Endothelial cell of umbilical vein (primary cell): ENCODE data around the gene BTBD17. TPM values are rescaled to one million over a fixed set of nuclear protein-coding genes. Genes with fewer than 3 reads are reported as not detected.

ENCODE experiments used
- BruUV-seq: library from RNA; stranded (reverse); fragments of 400-500 nt; replicated peaks from 2 replicates; lab custom pipeline; 2021; lab: Mats Ljungman, UMichigan
- CTCF ChIA-PET: fragments of 300-600, 350-600 bp; sonication (Branson Sonifier 250); formaldehyde crosslinking; loops from one replicate; lab custom pipeline; 2021; ENCODE audit warnings: antibody characterized with exemption, inconsistent platforms; lab: Charles Lee
- POLR2A ChIA-PET: fragments of 300-600, 350-600 bp; sonication (Branson Sonifier 250); formaldehyde crosslinking; loops from one replicate; lab custom pipeline; 2021; ENCODE audit warnings: antibody characterized with exemption, inconsistent platforms; lab: Charles Lee
- DNase-seq: peaks from one replicate; pipeline ENCODE4 v3.0.0-alpha.2; 2011; ENCODE audit warnings: low read depth, low spot score
- FAIRE-seq: peaks from 2 replicates; lab custom pipeline; 2011; peaks lifted over from hg19 to GRCh38; lab: Jason Lieb, UNC
- H2AFZ ChIP-seq: 2 replicates; pipeline ENCODE4 v1.6.0; 2012; ENCODE audit warnings: low read depth, low read length, control low read depth, inconsistent platforms
- H3K27ac ChIP-seq: 2 replicates; pipeline ENCODE4 v1.5.1; 2011; ENCODE audit warnings: low read depth, mild to moderate bottlenecking, control low read depth, low read length, moderate library complexity; ENCODE audit not compliant: insufficient read depth
- H3K27me3 ChIP-seq, 2 experiments: 2 replicates each; pipeline versions ENCODE4 v1.6.0 to v1.6.1; 2011; ENCODE audit warnings: low read length in 2 of 2, mixed read lengths in 1 of 2; ENCODE audit not compliant: control insufficient read depth in 2 of 2, insufficient read depth in 2 of 2
- H3K36me3 ChIP-seq, 2 experiments: 2 replicates in 1 of 2; 3 replicates in 1 of 2; pipeline ENCODE4 v1.5.1; 2011; ENCODE audit warnings: low read length in 2 of 2, mild to moderate bottlenecking in 1 of 2, moderate library complexity in 1 of 2; ENCODE audit not compliant: control insufficient read depth in 2 of 2, insufficient read depth in 2 of 2; ENCODE audit errors: extremely low read depth in 1 of 2
- H3K4me1 ChIP-seq: 3 replicates; pipeline ENCODE4 v1.5.1; 2011; ENCODE audit warnings: mild to moderate bottlenecking, low read length; ENCODE audit not compliant: control insufficient read depth, insufficient read depth; ENCODE audit errors: extremely low read depth
- H3K4me2 ChIP-seq: 2 replicates; pipeline ENCODE4 v1.6.1; 2011; ENCODE audit warnings: low read length, control low read depth, mixed read lengths; ENCODE audit not compliant: insufficient read depth
- H3K4me3 ChIP-seq, 3 experiments: fragments of 200-600 bp in 1 of 3; sonication (generic), shearing (Covaris generic) in 1 of 3; replicated peaks in 1 of 3; 2 replicates each; pipeline ENCODE4 v1.5.1; 2011 to 2016; ENCODE audit warnings: control low read depth in 3 of 3, low read length in 3 of 3, mild to moderate bottlenecking in 2 of 3, inconsistent platforms in 1 of 3, low read depth in 1 of 3, moderate library complexity in 1 of 3; ENCODE audit not compliant: insufficient read depth in 1 of 3
- H3K79me2 ChIP-seq: 2 replicates; pipeline ENCODE4 v1.6.0; 2012; ENCODE audit warnings: low read length, inconsistent platforms; ENCODE audit not compliant: control insufficient read depth, insufficient read depth
- H3K9ac ChIP-seq: replicated peaks from 2 replicates; pipeline ENCODE3; 2011; ENCODE audit warnings: low read length, control low read depth; ENCODE audit not compliant: insufficient read depth; ENCODE audit errors: extremely low read depth
- H3K9me1 ChIP-seq: replicated peaks from 3 replicates; pipeline ENCODE4 v1.6.0; 2011; ENCODE audit warnings: mild to moderate bottlenecking, low read length; ENCODE audit not compliant: control insufficient read depth, insufficient read depth; ENCODE audit errors: extremely low read depth
- H3K9me3 ChIP-seq: replicated peaks from 2 replicates; pipeline ENCODE4 v1.5.1; 2012; ENCODE audit warnings: low read length, inconsistent platforms; ENCODE audit not compliant: control insufficient read depth, insufficient read depth
- H4K20me1 ChIP-seq: replicated peaks from 2 replicates; pipeline ENCODE3; 2011; ENCODE audit warnings: mild to moderate bottlenecking, low read length; ENCODE audit not compliant: control insufficient read depth, insufficient read depth; ENCODE audit errors: extremely low read depth
- EZH2 ChIP-seq: IDR thresholded peaks from 2 replicates; pipeline ENCODE4 v1.6.1; 2012; ENCODE audit warnings: borderline replicate concordance, low read depth, mild to moderate bottlenecking, moderate library complexity, low read length, inconsistent platforms; ENCODE audit not compliant: severe bottlenecking
- FOS ChIP-seq: IDR thresholded peaks from 2 replicates; pipeline ENCODE4 v1.6.1; 2011; ENCODE audit warnings: mild to moderate bottlenecking, low read length, moderate library complexity, borderline replicate concordance; ENCODE audit not compliant: insufficient read depth
- GATA2 ChIP-seq: IDR thresholded peaks from 2 replicates; pipeline ENCODE4 v1.7.0; 2011; ENCODE audit warnings: low read depth, mild to moderate bottlenecking, moderate library complexity, mixed read lengths, low read length; ENCODE audit not compliant: insufficient read length, insufficient read depth
- JUN ChIP-seq: IDR thresholded peaks from 2 replicates; pipeline ENCODE4 v1.6.1; 2011; ENCODE audit warnings: borderline replicate concordance, low read depth; ENCODE audit not compliant: insufficient read length, insufficient read depth
- MYC ChIP-seq: IDR thresholded peaks from one replicate; pipeline ENCODE4 v1.6.1; 2011; ENCODE audit warnings: mild to moderate bottlenecking, low read depth, low read length
- POLR2A ChIP-seq: IDR thresholded peaks from 2 replicates; pipeline ENCODE4 v1.6.1; 2012; ENCODE audit warnings: low read depth, mild to moderate bottlenecking, control low read depth, low read length
- POLR2AphosphoS5 ChIP-seq: IDR thresholded peaks from 2 replicates; pipeline ENCODE4 v1.6.1; 2012; ENCODE audit warnings: low read depth, mild to moderate bottlenecking, control low read depth, low read length, moderate library complexity; ENCODE audit not compliant: insufficient read depth
- dilution Hi-C: fragments of 300-500 bp; cut with MboI; formaldehyde crosslinking; loops from one replicate; pipeline ENCODE4 v1.15.0; 2019; ENCODE audit warnings: low sequenced_read_pairs; ENCODE audit not compliant: extremely low pct_ligation_motif_present
- intact Hi-C: fragments of 100-400 bp; cut with micrococcal nuclease; formaldehyde crosslinking; loops from one replicate; pipeline ENCODE4 v1.10.0; 2022
- polyA plus RNA-seq, 4 experiments: library from polyadenylated mRNA; depleted of rRNA in 3 of 4; stranded (reverse) in 3 of 4; unstranded in 1 of 4; fragments of >200 nt; gene quantifications; 2 replicates each; pipeline versions ENCODE4 v1.2.1 to v1.2.3, GENCODE V29; 2011 to 2012; ENCODE audit warnings: missing spikeins in 1 of 4
- total RNA-seq: library from RNA; stranded (reverse); gene quantifications from 2 replicates; pipeline ENCODE4 v1.2.3, GENCODE V29; 2021
- TF ChIP-seq, protein P1 (sequence below), 2 donors: IDR thresholded peaks; 1 replicate in 1 of 2; 2 replicates in 1 of 2; pipeline ENCODE4 v1.5.1; 2011; ENCODE audit warnings: low read length in 2 of 2, mild to moderate bottlenecking in 2 of 2, moderate library complexity in 2 of 2, control low read depth in 1 of 2, inconsistent platforms in 1 of 2, low read depth in 1 of 2; ENCODE audit not compliant: insufficient read depth in 1 of 2; ENCODE audit errors: extremely low read depth in 1 of 2
- TF ChIP-seq, protein P2 (sequence below): IDR thresholded peaks from 2 replicates; pipeline ENCODE4 v1.6.1; 2011; ENCODE audit not compliant: insufficient read depth, insufficient read length

BTBD17 gene
- total and polyA plus RNA-seq, 2 donors (not counting 3 experiments of a cell fraction or from before 2014, with no cell fraction given) = not detected

DNA sequence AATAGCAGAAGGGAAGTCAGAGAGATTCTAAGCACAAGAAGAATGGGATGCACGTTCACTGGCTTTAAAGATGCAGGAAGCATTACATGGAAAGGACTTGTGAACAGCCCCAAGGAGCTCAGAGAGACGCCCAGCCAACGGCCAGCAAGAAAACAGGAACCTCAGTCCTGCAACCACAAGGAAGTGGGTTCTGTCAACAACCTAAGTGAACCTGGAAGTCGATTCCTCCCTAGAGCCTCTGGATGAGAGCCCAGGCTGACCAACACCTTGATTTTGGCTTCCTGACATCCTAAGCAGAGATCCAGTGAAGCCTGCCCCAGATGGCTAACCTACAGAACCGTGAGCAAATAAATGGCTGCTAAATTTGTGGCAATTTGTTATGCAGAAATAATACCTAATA lies 30.1 kb upstream of the BTBD17 start:
- Histone ChIP-seq H3K4me2 (no peak overlapping the region), H3K4me3 (no peak overlapping the region), H3K9me3 (no peaks in the 10 kb centered on the region), H3K36me3 (no peaks in the 10 kb centered on the region), H3K27me3 (no peaks in the 10 kb centered on the region), H4K20me1 (no peaks in the 10 kb centered on the region), H3K27ac (no peak overlapping the region), H3K4me1 (no peaks in the 10 kb centered on the region), H2AFZ (no peak overlapping the region), H3K9me1 (no peaks in the 10 kb centered on the region), H3K79me2 (no peaks in the 10 kb centered on the region), H3K9ac (no peak overlapping the region)
- CTCF ChIA-PET = interaction anchor here (1.1 to 5.3 kb wide), 2 partner anchors 12 to 23 kb away, joined by 3 to 32 read pairs; no protein-coding TSS in a partner anchor
- dilution Hi-C loops (no loop called here), intact Hi-C loops (no loop called here)
- no peak for TF ChIP-seq FOS
- TF ChIP-seq EZH2 = no peak
- TF ChIP-seq POLR2AphosphoS5 = no peak
- no peak for TF ChIP-seq POLR2A
- TF ChIP-seq JUN = no peak
- TF ChIP-seq MYC = no peak
- TF ChIP-seq, protein P1, sequence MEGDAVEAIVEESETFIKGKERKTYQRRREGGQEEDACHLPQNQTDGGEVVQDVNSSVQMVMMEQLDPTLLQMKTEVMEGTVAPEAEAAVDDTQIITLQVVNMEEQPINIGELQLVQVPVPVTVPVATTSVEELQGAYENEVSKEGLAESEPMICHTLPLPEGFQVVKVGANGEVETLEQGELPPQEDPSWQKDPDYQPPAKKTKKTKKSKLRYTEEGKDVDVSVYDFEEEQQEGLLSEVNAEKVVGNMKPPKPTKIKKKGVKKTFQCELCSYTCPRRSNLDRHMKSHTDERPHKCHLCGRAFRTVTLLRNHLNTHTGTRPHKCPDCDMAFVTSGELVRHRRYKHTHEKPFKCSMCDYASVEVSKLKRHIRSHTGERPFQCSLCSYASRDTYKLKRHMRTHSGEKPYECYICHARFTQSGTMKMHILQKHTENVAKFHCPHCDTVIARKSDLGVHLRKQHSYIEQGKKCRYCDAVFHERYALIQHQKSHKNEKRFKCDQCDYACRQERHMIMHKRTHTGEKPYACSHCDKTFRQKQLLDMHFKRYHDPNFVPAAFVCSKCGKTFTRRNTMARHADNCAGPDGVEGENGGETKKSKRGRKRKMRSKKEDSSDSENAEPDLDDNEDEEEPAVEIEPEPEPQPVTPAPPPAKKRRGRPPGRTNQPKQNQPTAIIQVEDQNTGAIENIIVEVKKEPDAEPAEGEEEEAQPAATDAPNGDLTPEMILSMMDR (IDR thresholded peaks at IDR 0.05; ENCODE audit: extremely low read depth in 1 of 2, insufficient read depth in 1 of 2, low read depth in 1 of 2, low read length in 2 of 2) = no peak
- TF ChIP-seq, protein P2, sequence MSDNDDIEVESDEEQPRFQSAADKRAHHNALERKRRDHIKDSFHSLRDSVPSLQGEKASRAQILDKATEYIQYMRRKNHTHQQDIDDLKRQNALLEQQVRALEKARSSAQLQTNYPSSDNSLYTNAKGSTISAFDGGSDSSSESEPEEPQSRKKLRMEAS = no peak
- no peak for TF ChIP-seq GATA2
- no peak for DNase-seq
- no peak for FAIRE-seq
- POLR2A ChIA-PET = no interaction called here
- no TSS peak for BruUV-seq
